ENCODE results near the gene HERC2.

DNA sequence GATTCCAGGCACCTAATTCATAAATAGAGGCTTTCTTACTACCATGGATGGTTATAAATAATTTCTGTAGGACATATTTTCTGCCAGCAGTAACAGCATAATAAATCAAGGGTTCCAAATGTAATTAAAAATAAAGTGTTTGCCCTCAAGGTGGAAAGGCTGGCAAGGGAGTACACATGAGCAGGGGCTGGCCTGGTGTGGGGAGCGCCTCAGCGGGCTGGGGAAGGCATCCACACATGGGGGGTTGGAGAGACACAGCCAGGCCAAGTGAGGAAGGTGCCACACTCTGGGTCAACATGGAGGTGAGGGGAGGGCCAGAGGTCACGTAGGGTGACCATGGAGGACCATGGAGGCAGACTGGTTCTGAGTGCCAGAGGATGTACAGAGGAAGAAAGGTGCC, 157.1 kb downstream of the HERC2 start:
- TF ChIP-seq, protein P1, sequence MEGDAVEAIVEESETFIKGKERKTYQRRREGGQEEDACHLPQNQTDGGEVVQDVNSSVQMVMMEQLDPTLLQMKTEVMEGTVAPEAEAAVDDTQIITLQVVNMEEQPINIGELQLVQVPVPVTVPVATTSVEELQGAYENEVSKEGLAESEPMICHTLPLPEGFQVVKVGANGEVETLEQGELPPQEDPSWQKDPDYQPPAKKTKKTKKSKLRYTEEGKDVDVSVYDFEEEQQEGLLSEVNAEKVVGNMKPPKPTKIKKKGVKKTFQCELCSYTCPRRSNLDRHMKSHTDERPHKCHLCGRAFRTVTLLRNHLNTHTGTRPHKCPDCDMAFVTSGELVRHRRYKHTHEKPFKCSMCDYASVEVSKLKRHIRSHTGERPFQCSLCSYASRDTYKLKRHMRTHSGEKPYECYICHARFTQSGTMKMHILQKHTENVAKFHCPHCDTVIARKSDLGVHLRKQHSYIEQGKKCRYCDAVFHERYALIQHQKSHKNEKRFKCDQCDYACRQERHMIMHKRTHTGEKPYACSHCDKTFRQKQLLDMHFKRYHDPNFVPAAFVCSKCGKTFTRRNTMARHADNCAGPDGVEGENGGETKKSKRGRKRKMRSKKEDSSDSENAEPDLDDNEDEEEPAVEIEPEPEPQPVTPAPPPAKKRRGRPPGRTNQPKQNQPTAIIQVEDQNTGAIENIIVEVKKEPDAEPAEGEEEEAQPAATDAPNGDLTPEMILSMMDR (IDR thresholded peaks at IDR 0.05): no peak
- no peak for TF ChIP-seq EP300 (IDR thresholded peaks at IDR 0.05)

All from ovary (tissue), 3 donors.